GM12892 (cell line): Measurements from ENCODE around the gene NIPAL1.

Source experiments
- DNase-seq: peaks from one replicate; pipeline ENCODE4 v3.0.0; 2011; ENCODE audit not compliant: insufficient read length
- FAIRE-seq: peaks from 2 replicates; lab custom pipeline; 2011; peaks lifted over from hg19 to GRCh38; lab: Jason Lieb, UNC
- POLR2A ChIP-seq: IDR thresholded peaks from 2 replicates; pipeline ENCODE4 v1.6.1; 2011; ENCODE audit warnings: low read depth, low read length, control low read depth
- POLR2AphosphoS5 ChIP-seq: IDR thresholded peaks from 2 replicates; pipeline ENCODE4 v1.6.1; 2011; ENCODE audit warnings: low read depth, low read length, control low read depth
- TAF1 ChIP-seq: IDR thresholded peaks from 2 replicates; pipeline ENCODE4 v1.6.1; 2011; ENCODE audit warnings: low read depth, mild to moderate bottlenecking, control low read depth, low read length, borderline replicate concordance

Gene NIPAL1

DNA sequence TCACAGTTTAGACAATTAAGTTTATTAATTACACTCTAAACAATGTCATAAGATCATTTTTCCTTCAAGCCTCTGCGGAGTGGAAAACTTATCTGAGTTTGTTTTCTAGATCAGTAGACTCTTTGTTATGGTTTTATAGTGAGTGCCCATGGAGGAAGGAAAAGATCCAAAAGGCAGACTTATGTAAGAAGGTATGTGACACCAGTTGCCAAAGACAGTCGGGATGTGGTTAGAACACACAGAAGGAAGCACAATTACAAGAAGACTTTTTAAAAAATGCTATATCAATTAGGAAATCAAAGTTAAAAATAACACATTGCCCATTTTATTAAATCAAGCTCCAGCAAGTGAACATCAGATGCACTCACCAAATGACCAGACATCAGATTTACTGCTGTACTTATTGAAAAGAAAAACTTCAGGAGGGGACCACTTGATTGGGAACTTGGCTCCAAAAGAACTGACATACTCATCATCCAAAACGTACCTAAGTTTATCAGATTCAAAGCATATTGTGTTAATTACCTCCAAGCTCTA, 57.1 kb downstream of the NIPAL1 start:
- TF ChIP-seq POLR2A (no peak), POLR2AphosphoS5 (no peak), TAF1 (no peak)
- FAIRE-seq (no peak), DNase-seq (no peak)

DNA sequence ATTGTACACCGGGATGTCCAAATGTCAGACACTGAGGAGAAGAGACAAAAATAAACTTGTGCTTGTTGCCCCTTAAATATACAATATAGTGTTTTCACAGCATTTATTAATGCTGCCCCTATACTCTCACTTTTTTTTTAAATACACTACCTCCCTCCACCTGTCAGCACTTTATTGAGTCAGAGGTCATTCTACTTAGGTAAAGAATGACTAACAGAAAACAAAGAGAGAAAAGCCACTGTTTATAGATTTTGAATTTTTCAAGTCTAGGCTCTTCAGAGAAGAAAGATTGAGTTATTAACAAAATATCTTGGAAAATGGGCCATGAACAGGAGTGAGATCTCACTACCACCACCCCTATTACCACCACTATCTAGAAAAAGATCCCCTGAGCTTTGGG, 58.1 kb downstream of the NIPAL1 start:
- DNase-seq (no peak), FAIRE-seq (no peak)
- no peak for TF ChIP-seq POLR2AphosphoS5
- TF ChIP-seq POLR2A: no peak
- no peak for TF ChIP-seq TAF1

DNA sequence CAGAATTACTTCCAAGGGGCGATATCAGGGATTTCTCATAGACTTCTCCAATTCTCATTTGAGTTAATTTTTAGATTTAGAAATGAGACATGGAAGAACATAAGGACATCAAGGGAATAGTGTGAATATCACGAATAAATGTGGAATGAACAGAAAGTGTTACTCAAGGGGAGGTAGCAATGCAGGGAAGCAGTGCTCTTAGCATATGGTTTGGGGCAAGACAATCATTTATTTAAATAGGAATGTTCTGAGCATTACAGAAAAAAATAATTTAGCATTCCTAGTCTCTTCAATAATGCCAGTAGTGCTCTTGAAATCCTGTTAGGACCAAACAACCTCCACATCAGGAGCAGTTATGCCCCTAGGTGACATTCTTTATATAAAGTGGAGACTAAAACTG, 61.9 kb downstream of the NIPAL1 start:
- TF ChIP-seq TAF1: no peak
- TF ChIP-seq POLR2A: no peak
- TF ChIP-seq POLR2AphosphoS5: no peak
- FAIRE-seq (no peak), DNase-seq (no peak)

DNA sequence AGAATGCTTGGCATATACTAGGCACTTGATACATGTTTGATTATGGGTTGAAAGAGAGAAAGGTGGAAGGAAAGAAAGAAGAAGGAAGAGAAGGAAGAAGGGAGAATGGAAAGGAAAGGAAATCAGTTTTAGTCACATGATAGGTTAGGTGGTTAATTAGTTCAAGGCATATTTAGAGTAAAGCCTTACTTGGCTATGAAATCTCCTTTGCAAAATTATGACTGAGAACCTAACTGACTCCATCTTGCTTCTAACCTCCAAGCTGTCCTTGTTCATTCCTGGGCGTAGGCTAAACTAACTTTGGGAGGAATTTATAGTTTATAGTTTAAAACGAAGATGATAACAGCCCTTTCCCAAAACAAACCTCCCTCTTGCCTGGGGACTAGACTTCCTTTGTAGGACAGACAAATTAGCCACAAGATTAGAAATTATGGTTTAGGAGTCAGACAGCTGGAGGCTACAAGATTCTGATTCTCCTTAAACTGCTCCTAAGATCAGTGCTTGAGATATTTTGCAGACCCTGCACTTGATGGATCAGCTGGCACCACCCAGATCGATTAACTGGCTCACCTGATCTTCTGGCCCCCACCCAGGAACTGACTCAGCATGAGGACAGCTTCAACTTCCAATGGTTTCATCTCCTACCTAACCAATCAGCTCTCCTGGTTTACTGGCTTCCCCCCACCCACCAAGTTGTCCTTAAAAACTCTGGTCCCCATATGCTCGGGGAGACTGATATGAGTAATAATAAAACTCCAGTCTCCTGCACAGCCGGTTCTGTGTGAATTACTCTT, 62.5 kb downstream of the NIPAL1 start:
- DNase-seq (no peak), FAIRE-seq (no peak)
- no peak for TF ChIP-seq POLR2AphosphoS5
- TF ChIP-seq TAF1: no peak
- TF ChIP-seq POLR2A: no peak

DNA sequence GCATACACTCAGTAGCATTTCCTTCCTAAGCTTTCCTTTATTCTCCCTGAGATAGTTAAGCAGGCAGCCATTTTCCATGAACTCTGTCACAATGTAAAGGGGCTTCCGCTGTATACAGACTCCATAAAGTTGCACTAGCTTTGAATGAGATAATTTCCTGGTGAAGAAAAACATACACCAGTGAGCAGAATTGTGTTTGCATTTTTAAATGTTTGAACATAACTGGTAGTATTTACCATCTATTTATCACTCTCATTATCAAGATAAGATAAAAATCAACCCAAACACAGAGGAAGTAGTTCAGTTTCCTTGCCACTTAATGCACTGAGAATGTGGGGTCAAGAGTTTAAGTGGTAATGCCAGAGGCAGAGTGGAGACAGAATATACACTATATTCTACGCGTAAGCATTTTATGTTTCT, 63.4 kb downstream of the NIPAL1 start:
- DNase-seq: no peak
- no peak for FAIRE-seq

DNA sequence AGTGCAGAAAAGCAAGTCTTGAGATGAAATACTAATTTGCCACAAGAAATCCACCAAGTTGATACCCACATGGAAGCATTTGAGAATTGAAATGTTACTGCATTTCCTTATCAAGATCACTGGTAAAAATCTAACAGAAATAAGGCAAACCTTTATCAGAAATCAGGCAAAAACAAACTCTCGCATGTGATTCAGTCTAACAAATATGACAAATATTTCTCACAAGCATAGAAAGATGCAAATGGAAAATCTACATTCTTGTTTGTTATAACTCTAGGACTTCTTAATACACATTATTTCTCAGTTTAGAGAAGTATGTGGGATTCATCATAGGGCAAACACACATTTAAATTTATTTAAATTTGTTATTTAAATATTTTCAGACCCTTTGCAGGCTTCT, 64.6 kb downstream of the NIPAL1 start:
- FAIRE-seq (no peak), DNase-seq (no peak)
- TF ChIP-seq POLR2A (no peak), TAF1 (no peak), POLR2AphosphoS5 (no peak)

More for the DNA sequence above, 63.4 kb downstream of the NIPAL1 start:
- TF ChIP-seq POLR2A: no peak
- TF ChIP-seq TAF1: no peak

DNA sequence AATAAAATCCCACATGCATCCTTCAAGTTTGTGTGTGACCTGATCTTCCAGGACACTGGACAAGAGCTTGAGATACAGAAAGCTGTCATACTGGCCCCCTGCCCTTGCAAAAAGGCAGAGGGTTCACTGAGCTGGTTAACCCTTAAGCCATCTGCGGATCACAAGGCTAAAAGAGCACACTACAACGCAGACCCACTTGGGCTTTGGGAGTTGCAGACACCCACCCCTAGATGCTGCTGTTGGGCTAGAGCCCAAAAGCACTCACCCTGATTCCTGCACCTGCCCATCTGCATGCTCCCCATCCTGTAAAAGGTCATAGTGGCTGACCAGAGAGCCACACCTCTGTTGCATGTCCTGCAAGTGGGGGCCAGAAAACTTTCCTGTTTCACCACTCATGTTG, 66.4 kb downstream of the NIPAL1 start:
- TF ChIP-seq POLR2A (no peak), TAF1 (no peak), POLR2AphosphoS5 (no peak)
- DNase-seq: no peak
- FAIRE-seq: no peak

DNA sequence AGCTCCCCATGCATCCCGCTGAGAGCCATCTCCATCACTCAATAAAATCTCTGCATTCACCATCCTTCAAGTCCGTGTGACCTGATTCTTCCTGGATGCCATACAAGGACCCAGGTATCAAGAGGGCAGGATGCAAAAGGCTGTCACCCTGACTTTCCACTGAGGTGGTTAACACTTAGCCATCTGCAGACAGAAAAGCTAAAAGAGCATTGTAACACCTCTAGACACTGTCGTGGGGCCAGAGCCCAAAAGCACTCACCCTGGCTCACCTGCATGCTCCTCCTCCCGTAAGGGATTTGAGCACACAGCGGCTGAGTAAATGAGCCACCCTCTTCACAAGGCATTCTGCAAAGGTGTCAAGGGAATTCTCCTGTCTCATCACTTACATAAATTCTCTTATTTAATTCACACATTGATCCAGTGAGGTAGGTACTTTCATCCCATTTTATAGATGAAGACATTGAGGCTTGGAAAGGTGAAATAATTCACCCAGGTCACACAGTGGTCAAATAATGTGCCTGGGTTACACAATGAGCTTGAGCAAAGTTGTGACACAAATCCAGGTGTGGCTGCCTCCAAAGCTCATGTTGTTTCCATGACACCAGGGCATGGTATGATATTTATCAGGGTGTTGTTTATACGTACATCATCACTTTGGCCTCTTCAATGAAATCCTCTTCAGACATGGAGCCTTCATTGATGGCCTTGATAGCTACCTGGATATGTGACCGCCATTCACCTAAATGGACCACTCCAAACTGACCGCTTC, 69.4 kb downstream of the NIPAL1 start:
- no peak for TF ChIP-seq POLR2AphosphoS5
- no peak for TF ChIP-seq TAF1
- no peak for TF ChIP-seq POLR2A
- no peak for DNase-seq
- peak; percentile 33 for FAIRE-seq
